ENCODE measurements around the gene ACE. TPM values are rescaled to one million over a fixed set of nuclear protein-coding genes. Genes with fewer than 3 reads are reported as not detected.

The ACE gene
- total RNA-seq, 6 experiments from 2014 or later: 1.6 to 2.1 (median 1.7) TPM

DNA sequence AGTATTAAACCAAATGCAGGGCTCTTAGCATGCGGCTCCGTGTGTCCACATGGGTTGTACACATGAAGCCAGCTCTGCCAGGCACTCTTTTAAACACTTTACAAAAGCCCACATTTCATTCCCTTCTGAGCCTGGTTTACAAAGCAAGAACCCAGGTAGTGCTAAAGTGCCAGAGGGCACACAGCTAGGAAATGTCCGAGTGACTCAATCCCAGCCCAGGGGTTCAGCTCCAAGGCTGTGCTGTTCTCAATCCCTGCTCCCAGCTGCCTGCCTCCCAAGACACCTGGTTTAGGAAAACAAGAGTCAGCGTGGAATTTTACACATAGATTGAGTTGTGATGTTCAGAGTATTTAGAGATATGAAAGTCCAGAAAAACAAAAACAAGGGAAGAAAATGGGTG lies 60.1 kb downstream of the ACE start:
- H3K27ac Mint-ChIP-seq: no peak overlapping the region
- no peaks in the 10 kb centered on the region for H3K9me3 Mint-ChIP-seq
- no peaks in the 10 kb centered on the region; the same call in 1 of the 2 replicates for H3K4me1 Mint-ChIP-seq (ENCODE audit: low read depth)
- peaks cover 61% of the 10 kb centered on the region for H3K27me3 Mint-ChIP-seq (ENCODE audit: insufficient read depth)
- no peak for DNase-seq
- H3K36me3 Mint-ChIP-seq (ENCODE audit: low read depth): no peaks in the 10 kb centered on the region
- TF ChIP-seq, protein P1, sequence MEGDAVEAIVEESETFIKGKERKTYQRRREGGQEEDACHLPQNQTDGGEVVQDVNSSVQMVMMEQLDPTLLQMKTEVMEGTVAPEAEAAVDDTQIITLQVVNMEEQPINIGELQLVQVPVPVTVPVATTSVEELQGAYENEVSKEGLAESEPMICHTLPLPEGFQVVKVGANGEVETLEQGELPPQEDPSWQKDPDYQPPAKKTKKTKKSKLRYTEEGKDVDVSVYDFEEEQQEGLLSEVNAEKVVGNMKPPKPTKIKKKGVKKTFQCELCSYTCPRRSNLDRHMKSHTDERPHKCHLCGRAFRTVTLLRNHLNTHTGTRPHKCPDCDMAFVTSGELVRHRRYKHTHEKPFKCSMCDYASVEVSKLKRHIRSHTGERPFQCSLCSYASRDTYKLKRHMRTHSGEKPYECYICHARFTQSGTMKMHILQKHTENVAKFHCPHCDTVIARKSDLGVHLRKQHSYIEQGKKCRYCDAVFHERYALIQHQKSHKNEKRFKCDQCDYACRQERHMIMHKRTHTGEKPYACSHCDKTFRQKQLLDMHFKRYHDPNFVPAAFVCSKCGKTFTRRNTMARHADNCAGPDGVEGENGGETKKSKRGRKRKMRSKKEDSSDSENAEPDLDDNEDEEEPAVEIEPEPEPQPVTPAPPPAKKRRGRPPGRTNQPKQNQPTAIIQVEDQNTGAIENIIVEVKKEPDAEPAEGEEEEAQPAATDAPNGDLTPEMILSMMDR (IDR thresholded peaks at IDR 0.05): no peak
- H3K4me3 Mint-ChIP-seq: no peak overlapping the region

DNA sequence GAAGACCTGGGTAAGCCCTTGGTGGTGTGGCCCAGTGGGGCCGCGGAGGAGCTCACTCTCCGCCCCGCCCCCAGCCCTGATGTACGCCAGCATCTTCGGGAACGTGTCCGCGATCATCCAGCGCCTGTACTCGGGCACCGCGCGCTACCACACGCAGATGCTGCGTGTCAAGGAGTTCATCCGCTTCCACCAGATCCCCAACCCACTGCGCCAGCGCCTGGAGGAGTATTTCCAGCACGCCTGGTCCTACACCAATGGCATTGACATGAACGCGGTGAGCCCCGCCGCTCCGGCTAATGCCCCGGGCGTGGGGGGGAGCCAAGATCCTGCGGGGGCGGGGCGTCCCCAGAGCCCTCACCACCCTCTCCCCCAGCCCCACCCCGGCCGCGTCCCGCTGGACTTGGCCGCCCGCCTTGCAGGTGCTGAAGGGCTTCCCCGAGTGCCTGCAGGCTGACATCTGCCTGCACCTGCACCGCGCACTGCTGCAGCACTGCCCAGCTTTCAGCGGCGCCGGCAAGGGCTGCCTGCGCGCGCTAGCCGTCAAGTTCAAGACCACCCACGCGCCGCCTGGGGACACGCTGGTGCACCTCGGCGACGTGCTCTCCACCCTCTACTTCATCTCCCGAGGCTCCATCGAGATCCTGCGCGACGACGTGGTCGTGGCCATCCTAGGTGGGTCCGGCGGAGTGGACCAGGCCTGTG lies 61.3 kb downstream of the ACE start:
- H3K36me3 Mint-ChIP-seq (ENCODE audit: low read depth): no peaks in the 10 kb centered on the region
- peaks cover 59% of the 10 kb centered on the region for H3K27me3 Mint-ChIP-seq (ENCODE audit: insufficient read depth)
- H3K4me1 Mint-ChIP-seq (ENCODE audit: low read depth): no peaks in the 10 kb centered on the region; the same call in 1 of the 2 replicates
- TF ChIP-seq, protein P1 (IDR thresholded peaks at IDR 0.05): no peak
- no peak for DNase-seq
- H3K9me3 Mint-ChIP-seq: no peaks in the 10 kb centered on the region
- H3K4me3 Mint-ChIP-seq: no peak overlapping the region
- H3K27ac Mint-ChIP-seq: no peak overlapping the region

DNA sequence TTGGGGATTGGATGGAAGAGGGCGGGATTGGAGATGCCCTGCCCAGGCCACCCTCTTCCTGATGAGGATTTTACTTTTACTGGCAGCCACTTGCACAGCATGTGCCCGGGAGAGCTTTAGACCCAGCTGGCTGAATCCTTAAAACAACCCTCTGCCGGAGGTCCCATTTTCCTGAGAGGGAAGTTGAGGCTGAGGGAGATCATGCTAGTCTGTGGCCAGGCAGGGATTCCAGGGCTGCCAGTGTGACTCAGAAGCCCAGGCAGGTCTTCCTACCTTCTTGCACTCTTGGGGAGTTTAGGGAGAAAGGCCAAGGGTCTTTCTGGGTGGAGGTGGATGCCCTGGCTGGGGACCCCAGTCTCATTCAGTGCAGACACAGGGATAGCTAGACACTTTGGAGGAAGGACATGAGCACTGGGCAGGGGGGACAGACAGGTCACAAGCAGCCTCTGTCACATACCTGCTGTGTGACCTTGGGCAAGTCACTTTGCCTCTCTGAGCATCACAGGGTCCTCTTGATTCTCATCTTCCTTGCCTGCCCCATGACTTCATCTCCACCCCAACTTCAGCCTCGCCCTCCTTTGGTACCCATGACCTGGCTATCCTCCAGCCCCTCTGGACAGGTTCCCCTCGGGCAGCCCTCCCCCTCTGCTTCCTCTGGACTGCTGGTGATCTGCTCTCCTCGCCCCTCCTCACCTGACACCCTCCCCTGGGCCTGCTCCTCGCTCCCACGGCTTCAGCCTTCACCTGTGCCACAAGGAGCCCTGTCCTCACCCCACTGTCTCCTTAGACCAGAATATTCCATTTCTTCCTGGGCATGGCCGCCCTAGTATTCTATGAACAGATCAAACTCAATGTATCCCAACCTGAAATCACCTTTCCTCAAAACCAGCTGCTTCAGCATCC lies 62.1 kb downstream of the ACE start:
- H3K27me3 Mint-ChIP-seq (ENCODE audit: insufficient read depth): peaks cover 56% of the 10 kb centered on the region
- no peaks in the 10 kb centered on the region for H3K9me3 Mint-ChIP-seq
- TF ChIP-seq, protein P1 (IDR thresholded peaks at IDR 0.05): no peak
- H3K4me1 Mint-ChIP-seq (ENCODE audit: low read depth): no peaks in the 10 kb centered on the region; the same call in 1 of the 2 replicates
- no peak overlapping the region for H3K27ac Mint-ChIP-seq
- DNase-seq: no peak
- no peaks in the 10 kb centered on the region for H3K36me3 Mint-ChIP-seq (ENCODE audit: low read depth)
- H3K4me3 Mint-ChIP-seq: no peak overlapping the region

DNA sequence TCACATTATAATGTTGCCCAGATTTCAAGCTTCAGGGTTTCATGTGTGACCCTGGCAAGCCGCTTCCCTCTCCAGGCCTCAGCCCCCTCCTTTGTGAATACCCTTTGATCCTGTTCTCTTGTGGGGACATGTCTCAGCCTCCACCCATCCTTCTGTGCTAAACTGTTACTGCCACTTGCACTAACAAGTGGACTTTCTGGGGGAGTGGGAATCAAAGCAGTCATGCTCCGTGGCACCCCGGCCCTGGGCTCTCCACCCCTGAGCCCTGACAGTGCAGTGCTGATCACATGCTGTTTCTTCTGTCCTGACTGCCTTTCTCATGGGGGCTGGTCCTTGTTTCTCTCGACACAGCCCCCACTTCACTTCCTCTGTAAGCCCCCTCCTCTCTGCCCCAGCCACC lies 63.7 kb downstream of the ACE start:
- H3K27me3 Mint-ChIP-seq (ENCODE audit: insufficient read depth): peaks cover 50% of the 10 kb centered on the region
- H3K4me1 Mint-ChIP-seq (ENCODE audit: low read depth): no peaks in the 10 kb centered on the region; the same call in 1 of the 2 replicates
- no peaks in the 10 kb centered on the region for H3K9me3 Mint-ChIP-seq
- no peaks in the 10 kb centered on the region for H3K36me3 Mint-ChIP-seq (ENCODE audit: low read depth)
- H3K27ac Mint-ChIP-seq: no peak overlapping the region
- TF ChIP-seq, protein P1 (IDR thresholded peaks at IDR 0.05): no peak
- no peak for DNase-seq
- H3K4me3 Mint-ChIP-seq: no peak overlapping the region

DNA sequence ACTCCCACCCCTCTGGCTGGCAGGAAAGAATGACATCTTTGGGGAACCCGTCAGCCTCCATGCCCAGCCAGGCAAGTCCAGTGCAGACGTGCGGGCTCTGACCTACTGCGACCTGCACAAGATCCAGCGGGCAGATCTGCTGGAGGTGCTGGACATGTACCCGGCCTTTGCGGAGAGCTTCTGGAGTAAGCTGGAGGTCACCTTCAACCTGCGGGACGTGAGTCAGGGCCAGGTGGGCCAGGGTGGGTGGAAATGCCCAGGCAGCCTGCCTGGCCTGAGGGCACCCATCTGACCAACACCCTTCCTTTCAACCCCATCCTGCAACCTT lies 65.3 kb downstream of the ACE start:
- Mint-ChIP-seq H3K9me3 (no peaks in the 10 kb centered on the region), H3K4me3 (no peak overlapping the region), H3K27ac (no peak overlapping the region), H3K36me3 (ENCODE audit: low read depth) (no peaks in the 10 kb centered on the region), H3K4me1 (ENCODE audit: low read depth) (no peaks in the 10 kb centered on the region; the same call in 1 of the 2 replicates), H3K27me3 (ENCODE audit: insufficient read depth) (peaks cover 47% of the 10 kb centered on the region)
- no peak for DNase-seq
- TF ChIP-seq, protein P1 (IDR thresholded peaks at IDR 0.05): no peak

Data from HFFc6 (cell line).